CD1c-positive myeloid dendritic cell (primary cell): Measurements from ENCODE around the gene HAND2.
A peak's percentile ranks its signal among the peaks of the same experiment; 100 is the strongest.

Experiments used
- DNase-seq: peaks from one replicate; pipeline ENCODE4 v3.0.0-alpha.2; 2016; ENCODE audit errors: extremely low spot score

The HAND2 gene

GRCh38 chr4:173502282-173502681, 27.7 kb downstream of the HAND2 start:
- DNase-seq: no peak

DNA sequence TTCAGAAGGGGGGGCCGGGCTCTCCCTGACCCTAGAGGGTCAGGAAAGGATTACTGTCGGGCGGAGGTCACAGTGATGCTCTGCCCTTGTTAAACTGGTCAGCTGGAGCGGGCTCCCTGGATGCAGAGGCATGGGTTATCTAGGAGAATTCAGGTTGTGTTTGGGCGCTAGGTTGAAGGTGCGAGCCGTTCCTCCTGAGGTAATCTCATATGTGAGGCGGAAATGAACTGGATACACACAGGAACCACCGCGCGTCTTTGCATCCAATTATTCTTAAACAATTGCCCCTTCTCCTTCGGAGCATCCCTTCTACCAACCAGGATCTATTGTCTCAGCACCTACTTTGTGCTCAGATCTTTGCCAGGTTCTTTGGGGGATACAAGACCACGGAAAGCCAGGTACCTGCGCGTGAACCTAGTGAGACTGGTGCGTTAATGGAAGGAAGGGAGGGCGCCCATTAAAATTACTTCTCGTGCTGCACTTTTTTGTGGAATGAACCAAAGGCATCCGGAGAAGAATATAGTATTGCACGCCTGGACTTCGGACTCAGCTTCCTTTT, 28.4 kb downstream of the HAND2 start:
- no peak for DNase-seq

GRCh38 chr4:173500841-173501591, 29.0 kb downstream of the HAND2 start:
- DNase-seq: no peak

DNA sequence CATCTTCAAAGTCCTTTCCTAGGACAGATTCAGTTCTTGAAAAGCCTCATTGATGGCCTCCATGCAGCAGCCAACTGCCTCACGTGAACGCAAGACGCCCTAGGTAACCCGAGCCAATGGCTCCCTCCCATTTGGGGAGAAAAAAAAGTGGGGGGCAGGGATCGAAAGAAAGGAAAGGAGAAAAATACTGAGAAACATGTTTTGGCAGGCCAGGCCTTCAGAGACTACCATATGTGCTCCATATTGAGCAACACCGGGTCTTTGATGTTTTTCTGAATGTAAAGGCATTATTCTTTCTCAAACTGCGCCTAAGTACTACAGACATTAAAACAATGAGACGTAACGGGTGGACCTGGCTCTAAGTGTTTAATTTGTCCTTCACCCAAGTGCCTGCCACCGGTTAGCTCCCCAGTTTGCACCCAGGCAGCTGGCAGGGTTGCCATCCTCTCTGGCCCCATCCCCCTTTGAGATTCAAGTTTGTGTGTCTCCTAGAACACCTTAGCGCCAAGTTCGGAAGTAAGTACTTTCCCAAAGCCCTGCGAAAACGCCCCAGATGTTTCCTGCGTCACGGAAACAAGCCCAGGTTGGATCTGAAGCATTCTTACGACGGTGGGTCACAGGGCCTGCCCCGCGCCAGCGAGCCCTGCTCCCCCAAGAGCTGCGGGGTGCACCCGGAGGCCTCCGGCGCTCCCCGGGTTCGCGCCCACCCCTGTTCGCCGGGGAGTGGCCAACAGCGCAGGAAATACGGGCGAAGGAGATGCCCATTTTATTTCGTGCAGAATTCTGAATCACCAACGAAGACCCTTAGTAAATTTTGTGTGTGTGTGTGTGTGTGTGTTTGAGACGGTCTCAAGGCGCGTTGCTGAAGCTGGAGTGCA, 30.1 kb downstream of the HAND2 start:
- no peak for DNase-seq

GRCh38 chr4:173498771-173499170, 31.3 kb downstream of the HAND2 start:
- no peak for DNase-seq

GRCh38 chr4:173498023-173498422, 32.0 kb downstream of the HAND2 start:
- peak; percentile 49 for DNase-seq

- DNase-seq: peak; percentile 60
Observed at GRCh38 chr4:173494013-173494970, 35.7 kb downstream of the HAND2 start.

- DNase-seq: no peak
Observed at GRCh38 chr4:173493041-173493440, 37.0 kb downstream of the HAND2 start.

GRCh38 chr4:173492315-173492714, 37.7 kb downstream of the HAND2 start:
- no peak for DNase-seq

DNA sequence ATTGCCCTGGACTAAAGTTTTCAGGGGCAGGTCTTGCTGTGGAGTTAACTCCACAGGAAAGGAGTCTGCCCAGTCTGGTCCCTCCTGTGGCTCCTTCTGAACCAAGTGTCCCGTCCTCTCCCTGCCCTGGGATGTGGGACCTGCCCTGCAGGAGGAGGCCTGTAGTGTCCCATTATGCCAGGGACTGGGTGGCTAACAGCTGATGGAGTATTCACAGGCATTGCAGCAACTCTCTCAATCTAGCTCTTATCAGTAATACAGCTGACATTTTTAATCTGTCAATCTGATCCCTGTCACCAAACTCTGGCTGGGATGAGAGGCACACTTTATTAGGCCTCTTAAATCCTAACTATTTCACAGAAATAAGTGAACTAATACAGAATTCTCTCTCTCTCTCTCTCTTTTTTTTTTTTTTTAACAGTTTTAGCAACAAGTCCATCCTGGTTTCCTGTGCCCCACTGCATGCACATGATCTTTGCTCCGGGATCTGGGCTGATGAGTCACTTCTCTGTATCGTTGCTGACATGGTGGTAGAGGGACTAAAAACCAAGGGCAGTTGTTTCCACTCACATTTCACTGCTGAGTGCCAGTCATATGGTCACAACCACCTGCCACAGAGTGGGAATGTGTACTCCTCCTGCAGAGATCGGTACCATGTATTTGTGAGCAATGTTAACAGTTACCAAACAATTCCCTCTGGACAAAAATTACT, 39.1 kb downstream of the HAND2 start:
- DNase-seq: no peak

- DNase-seq: no peak
Observed at GRCh38 chr4:173490256-173490655, 39.8 kb downstream of the HAND2 start.

DNA sequence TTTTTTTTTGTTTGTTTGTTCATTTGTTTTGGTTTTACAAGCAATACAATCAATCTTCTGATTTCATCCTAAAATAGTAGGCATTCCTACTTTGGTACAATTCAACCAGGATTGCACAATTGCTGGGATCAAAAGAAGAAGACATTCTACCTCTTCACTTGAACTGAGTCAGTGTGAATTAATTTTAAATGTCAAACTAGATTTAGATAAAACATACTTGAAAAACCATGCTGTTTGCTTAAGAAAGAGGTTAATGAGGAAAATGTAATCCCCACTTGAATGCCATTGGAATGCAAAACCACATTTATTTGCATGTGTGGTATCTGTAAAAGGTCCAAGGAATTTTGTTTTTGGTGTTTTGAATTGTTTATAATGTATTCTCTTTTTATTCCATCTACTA, 40.5 kb downstream of the HAND2 start:
- no peak for DNase-seq

DNA sequence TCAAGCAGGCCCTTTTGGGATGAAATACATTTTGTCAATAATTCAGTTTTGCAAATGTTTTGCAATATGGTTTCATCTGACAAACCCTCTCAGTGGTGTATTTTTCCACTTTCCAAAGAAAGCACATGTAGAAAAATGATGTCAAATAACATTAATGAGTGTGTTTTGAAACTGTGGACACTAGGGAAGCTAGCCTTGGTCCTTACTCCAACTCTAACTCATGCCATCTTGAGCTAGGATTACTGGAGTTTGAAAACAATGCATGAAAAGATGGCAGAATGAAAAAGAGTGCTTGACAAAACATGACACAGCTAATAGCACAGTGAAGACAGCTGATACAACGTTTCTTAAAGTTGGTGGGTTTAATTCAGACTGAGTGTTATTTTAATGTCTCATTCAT, 41.4 kb downstream of the HAND2 start:
- DNase-seq: no peak

DNA sequence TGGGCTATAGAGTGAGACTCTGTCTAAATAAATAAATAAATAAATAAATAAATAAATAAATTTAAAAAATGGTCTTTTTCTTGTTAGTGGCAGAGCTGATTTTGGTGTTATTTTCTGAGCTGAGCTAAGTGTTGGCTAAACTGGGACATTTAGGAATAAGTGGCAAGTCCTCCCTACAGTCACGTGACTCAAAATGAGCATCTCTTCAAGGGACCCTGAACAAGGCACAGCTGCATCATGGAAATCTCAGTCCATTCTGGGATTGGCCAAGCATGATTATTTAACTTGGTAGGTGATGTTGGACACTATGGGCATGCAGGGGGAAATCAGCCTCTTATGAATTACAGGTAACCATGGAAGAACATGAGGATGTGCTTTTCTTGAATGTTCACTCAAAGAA, 42.0 kb downstream of the HAND2 start:
- no peak for DNase-seq

GRCh38 chr4:173486714-173487392, 43.2 kb downstream of the HAND2 start:
- no peak for DNase-seq

DNA sequence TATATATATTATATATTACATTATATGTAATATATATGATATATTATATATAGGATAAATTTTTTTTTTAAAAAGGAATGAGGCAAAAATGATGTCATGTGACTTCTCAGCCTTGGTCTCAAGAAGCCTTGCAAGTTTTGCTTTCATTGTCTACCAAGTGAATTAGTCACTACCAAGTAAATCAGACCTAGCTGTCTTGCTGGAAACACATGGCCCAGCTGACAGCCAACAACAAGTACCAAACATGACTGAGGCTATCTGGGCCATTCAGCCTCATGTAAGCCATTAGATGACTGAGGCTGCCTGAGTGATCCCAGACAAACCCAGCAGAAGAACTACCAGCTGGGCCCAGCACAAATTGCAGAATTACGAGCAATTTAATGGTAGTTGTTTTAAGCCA, 44.9 kb downstream of the HAND2 start:
- DNase-seq: no peak

DNA sequence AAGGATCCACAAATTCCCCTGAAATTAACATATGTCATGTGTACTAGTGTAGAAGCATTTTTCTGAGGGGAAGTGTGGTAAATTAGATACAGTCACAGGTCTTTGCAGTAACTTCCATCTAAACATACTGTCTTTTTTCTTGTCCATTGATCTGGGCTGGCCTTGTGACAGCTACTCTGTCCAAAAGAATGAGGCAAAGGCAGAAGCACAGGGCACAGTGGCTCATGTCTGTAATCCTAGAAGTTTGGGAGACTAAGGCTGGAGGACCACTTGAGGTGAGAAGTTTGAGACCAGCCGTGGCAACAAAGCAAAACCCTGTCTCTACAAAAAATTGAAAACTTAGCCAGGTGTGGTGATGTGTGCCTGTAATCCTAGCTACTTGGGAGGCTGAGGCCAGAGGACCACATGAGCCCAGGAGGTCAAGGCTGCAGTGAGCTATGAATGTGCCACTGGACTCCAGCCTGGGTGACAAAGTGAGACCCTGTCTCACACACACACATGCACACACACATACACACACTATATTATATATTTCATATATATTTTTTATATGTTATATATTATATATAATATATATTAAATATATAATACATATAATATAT, 47.6 kb downstream of the HAND2 start:
- DNase-seq: no peak

DNA sequence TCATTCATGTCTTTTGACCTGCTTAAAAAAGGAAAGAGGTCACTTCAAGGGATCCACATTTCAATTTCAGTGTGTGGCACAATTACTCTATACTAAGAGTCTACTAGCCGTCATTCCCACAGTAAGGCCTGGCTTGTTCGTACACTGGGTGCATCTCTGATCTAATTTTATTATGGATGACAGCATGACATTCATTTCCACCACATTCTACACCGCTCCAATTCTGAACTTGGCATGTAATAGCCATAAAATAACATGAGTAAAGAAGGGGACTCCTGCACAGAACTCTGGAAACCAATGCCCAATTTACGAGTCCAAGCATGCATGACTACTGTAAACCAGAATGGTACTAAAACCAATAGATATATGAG, 51.1 kb downstream of the HAND2 start:
- DNase-seq: no peak

GRCh38 chr4:173478201-173478912, 51.7 kb downstream of the HAND2 start:
- DNase-seq: no peak
